COLO829 (cell line): ENCODE data around the gene HNRNPK.
A peak's percentile ranks its signal among the peaks of the same experiment; 100 is the strongest.
"Not testable (repeated sequence)": the region's sequence is repeated elsewhere in the genome, so short reads cannot be mapped to it uniquely, and the experiment has no call there.

Experiments used
- DNase-seq: peaks from one replicate; pipeline ENCODE4 v3.0.0; 2012; ENCODE audit warnings: low spot score

Gene HNRNPK

DNA sequence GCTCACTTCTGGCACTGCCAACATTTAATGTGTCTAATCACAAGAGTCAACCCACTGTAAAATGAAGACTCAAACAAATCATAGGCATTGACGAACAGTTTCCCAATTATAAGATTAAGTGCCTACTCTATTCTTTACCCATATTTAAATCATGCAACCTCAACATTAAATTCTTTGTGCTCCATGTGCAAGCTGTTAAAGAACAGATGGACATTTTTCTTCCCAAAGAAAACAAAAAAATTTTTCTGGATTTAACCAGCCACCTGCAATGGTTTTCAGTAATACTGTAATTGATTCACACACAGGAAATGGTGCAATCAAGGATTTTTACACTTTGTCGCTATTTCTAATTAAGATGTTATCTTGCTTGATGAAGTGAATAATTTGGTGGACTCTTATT lies 3.6 kb downstream of the HNRNPK start:
- no peak for DNase-seq

DNA sequence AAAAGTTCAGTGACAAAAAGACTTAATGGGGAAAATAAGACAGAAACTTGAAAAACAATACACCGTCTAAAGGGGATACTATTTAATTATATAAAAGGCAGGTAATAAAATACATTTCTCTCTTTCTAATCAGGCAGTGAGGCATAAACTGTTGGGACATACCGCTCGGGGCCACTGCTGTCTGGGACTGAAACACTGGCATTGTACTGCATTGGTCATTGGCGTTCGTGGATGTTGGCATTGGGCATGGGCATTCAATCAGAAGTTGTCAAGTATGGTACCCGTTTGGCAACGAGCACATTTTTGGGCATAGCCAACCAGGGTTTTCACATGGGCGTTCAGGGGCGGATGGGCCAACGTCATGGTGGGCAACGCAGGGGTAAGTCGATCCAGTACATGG lies 4.7 kb downstream of the HNRNPK start:
- no peak for DNase-seq

DNA sequence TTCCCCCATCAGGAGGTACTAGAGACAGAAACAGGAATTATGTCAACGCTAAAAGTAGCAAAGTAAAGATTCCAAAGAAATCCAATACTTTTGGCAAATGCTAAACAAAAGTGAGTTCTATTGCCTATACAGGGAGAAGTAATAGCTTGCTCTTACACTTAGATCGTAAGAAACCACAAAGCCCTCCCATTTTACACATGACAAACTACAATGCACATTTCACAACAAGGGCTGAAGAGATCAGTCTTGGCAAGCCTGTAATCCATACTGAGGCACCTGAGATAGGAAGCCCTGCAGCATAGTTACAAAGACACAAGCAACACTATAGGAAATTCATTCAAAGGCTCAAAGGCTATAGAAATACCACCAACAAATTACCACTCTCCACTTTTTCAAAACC lies 7.7 kb downstream of the HNRNPK start:
- DNase-seq, result no peak

DNA sequence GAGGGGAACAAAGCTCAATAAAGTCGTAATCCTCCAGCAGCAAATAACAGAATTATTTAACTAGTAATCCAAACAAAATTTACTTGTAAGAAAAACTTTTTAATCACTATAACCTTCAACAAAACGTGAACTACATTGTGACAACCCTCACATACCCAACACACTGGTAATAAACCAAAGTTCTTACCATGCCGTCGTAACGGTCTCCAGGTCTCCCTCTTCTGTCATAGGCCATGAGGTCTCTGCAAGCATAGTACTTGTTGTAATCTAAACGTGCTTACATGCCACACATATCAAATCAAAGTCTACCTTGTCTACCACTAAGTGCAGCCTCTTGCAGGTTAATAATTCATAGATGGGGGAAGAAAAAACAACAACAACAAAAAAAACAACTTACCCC lies 8.5 kb downstream of the HNRNPK start:
- DNase-seq, result no peak

DNA sequence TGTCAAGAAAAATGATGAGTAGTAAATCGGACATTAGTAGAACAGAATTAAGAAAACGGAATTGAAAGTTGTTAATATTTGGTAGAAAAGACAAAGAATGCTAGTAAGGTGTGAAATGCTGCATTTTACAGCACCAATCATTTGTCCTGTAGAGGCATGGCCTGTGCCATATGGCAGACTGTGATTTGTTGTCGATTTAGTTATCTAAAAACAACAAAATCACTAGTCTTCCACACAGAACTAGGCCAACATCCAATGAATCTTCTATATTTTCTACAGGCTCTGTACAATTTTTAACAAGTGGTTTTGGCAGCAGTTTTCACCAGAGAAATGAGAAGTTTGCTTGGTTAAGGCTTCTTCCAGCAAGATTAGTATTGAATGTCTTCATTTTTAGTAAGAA lies 10.4 kb downstream of the HNRNPK start:
- no peak for DNase-seq

GRCh38 chr9:83967073-83967472 lies 12.9 kb downstream of the HNRNPK start:
- no peak for DNase-seq

DNA sequence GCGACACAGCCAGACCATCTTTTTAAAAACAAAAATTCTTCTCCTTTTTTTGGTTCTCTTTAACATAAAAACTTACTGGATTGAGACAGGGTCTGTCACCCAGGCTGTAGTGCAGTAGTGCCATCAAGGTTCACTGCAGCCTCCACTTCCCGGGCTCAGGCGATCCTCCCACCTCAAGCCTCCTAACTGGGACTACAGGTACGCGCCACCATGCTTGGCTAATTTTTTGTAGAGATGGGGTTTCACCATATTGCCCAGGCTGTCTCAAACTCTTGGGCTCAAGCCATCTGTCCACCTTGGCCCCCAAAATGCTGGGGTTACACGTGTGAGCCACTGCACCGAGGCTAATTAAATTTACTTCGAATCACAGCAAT lies 13.8 kb downstream of the HNRNPK start:
- no peak for DNase-seq

GRCh38 chr9:83965350-83966208 lies 14.4 kb downstream of the HNRNPK start:
- no peak for DNase-seq

GRCh38 chr9:83964973-83965349 lies 15.1 kb downstream of the HNRNPK start:
- DNase-seq, result no peak

DNA sequence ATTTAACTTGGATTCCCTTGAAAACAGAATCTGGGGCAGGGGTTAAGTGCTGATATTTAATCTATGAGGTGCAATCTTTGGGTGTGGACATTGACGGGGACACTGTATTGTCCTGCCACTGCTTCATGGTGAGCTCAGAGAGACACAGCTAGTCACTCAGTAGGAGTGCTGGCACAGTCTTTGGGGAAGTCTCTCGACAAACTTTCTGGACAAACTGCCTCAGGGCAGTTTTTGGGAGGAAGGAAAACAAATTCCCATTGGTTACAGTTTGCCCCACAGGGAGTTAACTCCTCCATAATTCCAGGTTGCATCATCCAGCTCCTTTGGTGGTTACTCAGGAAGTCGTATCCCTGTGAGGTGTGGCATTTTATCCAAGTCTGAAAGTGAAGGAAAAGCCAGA lies 17.9 kb downstream of the HNRNPK start:
- DNase-seq, result no peak

DNA sequence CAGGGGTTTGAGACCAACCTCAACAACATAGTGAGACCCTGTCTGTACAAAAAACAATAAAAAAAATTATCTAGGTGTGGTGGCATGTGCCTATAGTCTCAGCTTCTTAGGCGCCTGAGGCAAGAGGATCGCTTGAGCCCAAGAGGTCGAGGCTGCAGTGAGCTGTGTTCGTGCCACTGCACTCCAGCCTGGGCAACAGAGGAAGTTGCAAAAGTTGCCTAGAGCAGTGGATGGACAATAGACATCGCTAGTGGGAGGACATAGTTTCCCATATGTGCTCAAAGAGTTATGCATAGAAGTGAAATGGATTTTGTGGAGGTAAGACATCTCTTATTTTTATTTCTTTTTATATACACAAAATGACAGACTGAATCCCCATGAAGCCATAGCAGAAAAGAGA lies 19.0 kb downstream of the HNRNPK start:
- DNase-seq, result no peak

GRCh38 chr9:83959061-83959460 lies 21.0 kb downstream of the HNRNPK start:
- no peak for DNase-seq

DNA sequence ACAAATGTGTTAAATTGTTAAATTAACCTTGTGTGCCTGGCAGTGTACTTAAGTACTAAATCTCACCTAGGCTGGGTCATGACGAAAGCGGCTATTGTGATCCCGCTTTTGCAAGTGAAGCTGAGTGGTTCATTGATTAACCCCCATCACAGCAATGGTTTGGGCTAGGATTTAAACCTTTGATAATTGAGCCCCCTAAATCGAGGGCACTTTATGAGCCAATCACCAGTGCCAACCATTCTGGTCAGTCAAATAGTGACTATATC lies 22.8 kb downstream of the HNRNPK start:
- DNase-seq, result no peak

DNA sequence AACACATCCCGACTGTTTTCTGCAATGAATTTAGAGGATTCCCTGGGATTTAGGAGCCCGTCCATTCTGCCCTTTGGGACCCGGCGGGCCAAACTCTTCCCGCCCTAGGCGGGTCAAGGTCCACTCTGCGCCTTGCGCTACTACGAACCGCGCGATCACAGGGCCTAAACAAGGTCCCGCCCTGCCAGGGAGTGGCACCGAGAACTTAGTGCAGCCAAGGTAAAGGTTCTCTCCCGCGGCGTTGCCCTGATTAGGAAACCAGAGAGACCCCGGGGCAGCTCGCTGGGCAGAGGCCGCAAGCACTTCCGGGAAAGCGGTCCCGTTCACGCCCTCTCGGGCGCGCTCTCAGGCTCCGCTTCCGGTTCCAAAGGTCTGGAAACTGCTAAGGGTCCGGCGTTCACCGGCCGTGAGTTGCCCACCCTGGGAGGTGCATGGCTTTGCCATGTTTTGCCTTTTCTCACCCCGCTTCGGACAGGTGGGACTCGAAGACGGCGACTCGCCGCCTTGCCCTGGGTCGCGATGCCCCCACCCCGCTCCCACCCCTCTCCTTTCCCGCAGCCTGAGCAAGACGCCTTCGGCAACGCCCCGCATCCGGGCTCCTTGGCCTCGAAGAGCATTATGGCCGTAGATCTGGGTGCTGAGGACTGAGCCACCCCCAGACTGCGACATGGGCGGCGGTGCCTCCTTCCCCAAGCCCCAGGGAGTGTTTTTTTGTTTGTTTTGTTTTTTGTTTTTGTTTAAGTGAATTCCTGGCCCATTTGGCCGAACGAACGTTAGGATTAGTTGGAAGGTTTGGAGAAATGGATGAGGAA lies 23.4 kb downstream of the HNRNPK start:
- peak; percentile 49 for DNase-seq

- DNase-seq, result no peak
Measured at GRCh38 chr9:83956086-83956435, 24.0 kb downstream of the HNRNPK start.

- DNase-seq, result not testable (repeated sequence)
Measured at GRCh38 chr9:83948096-83948495, 31.9 kb downstream of the HNRNPK start.

DNA sequence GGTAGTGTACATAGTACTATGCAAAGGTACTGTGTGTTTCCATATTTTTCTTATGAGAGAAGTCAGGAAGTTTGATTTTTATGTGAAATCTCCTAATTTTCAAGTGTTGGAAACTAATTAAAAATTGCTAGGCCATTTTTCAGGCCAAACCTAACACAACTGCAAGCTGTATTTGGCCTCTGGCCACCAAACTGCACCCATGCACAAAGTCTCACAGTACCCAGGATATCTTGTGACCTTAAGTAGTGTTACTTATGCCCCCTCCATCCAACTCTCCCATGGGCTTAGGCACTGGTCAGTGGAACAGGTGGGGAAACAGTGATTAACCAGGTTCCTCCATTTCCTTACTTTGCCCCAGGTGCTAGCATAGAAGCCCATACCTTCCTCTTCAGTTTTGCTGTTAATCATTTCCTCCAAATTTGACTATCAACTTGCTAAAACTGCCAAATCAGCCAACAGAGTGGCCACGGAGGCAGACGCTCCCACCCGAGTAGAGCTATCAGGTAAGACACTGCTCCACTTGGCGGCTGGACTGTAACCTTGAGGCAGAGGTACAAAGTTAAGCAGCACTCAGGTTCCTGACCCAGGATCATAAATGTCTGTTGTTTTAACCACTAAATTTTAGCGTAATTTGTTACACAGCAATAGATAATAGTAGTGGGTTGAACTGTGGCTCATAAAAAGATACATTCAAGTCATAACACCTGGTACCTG lies 39.3 kb downstream of the HNRNPK start:
- DNase-seq, result no peak

- peak; percentile 63 for DNase-seq
Measured at GRCh38 chr9:83937861-83938455, 42.1 kb downstream of the HNRNPK start.

DNA sequence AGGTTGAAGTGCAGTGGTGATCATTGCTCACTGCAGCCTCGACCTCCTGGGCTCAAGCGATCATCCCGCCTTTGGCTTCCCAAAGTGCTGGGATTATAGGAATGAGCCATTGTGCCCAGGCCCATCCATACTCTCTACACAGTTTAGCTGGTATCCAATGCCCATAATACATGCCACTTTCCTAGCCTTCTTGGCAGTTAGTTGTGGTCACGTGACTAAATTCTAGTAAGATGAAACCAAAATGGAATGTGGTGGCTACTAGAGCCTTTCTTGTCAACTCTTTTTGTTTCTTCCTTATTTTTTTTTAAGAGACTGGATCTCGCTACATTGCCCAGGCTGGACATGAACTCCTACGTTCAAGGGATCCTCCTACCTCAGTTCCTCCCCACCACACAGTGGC lies 43.5 kb downstream of the HNRNPK start:
- DNase-seq, result no peak

DNA sequence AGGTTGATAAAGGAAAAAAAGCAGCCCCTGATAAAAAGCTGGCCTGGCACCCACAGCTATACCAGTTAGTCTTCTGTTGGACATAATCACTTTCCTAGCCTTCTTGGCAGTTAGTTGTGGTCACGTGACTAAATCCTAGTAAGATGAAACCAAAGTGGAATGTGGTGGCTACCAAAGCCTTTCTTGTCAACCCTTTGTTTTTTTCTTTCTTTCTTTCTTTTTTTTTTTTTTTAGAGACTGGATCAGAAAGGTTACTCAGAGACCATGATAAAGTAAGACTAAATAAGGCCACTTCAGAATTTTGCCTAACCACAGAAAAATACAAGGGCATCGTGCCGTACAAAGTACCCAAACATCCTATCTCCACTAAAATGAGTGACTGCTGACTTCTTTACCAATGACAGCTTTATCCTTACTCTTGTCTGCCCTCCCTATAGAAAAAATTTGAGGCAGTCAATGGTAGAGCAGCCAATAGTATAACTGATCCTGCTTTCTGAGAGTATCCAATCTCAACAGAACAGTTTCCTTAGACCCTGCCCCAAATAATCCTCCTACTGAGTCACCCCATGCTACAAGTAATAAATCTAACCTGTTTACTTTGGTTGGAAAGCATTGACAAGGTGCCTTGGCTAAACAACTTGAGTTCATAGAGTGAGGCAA lies 44.6 kb downstream of the HNRNPK start:
- peak; percentile 68 for DNase-seq

GRCh38 chr9:83934569-83935275 lies 45.3 kb downstream of the HNRNPK start:
- DNase-seq, result no peak

DNA sequence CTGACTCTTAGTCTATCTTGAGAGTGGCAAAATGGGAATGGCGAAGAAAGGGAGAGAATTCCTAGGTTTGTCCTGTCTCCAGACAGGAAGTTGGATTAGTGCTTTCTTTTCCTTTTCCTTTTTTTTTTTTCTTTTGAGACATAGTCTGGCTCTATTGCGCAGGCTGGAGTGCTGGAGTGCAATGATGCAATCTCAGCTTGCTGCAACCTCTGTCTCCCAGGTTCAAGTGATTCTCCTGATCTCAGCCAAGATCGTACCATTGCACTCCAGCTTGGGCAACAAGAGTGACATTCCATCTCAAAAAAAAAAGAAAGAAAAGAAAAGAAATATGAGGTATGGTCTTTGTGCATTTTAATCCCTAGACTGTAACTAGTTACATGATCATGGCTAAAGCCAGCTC lies 46.2 kb downstream of the HNRNPK start:
- no peak for DNase-seq
